ENCODE measurements around the gene ZFAND3.
A peak's percentile ranks its signal among the peaks of the same experiment; 100 is the strongest.

The ZFAND3 gene

DNA sequence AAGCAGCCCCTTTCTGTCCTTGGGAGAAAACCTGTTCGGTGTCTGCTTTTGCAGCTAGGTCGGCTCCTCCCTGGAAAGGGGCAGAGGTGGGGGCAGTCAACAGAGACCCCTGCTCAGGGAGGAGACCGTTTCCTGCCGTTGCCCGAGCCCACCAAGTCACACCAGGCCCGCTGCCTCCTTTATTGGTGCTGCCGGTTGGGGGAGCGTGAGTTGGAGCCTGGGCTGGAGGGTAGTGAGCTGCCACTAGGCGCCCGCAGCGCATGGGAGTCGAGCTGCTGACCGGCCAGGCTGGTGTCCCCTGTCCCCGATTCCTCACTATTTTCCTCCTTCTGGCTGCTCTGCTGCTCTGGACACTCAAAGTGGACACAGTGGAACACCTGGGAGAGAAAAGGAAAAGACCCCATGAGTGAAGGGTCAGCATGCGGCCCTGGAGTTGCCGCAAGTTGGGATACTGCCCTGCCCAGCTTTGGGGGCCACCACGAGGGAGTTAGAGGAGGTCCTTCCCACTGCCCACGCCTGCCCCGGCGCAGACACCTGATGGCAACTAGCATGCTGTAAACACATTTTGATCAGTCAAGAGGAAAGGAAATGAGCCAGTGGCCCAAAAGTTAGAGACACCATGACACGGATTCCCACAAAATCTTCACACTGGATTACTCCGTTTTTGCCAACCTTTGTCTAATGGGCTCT, 355.4 kb downstream of the ZFAND3 start:
- no peak for DNase-seq

DNA sequence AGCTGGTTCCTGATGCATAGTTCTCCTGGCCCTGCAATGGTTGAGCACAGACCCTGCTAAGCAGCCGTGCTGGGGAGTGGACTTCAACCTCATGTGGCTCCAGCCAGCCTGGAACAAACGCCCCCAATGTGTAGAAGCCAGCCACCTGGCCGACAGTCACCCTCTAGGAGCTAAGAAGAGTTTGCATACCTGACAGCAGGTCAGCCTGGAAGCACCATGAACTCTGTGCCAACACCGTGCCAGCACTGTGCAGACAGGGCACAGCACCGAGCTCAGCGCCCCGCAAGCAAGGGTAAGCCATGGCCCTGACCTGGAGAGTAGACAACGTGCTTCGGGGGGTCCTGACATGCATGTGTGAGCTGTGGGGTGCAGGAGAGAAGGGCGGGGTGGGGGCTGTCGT, 356.3 kb downstream of the ZFAND3 start:
- DNase-seq = no peak

DNA sequence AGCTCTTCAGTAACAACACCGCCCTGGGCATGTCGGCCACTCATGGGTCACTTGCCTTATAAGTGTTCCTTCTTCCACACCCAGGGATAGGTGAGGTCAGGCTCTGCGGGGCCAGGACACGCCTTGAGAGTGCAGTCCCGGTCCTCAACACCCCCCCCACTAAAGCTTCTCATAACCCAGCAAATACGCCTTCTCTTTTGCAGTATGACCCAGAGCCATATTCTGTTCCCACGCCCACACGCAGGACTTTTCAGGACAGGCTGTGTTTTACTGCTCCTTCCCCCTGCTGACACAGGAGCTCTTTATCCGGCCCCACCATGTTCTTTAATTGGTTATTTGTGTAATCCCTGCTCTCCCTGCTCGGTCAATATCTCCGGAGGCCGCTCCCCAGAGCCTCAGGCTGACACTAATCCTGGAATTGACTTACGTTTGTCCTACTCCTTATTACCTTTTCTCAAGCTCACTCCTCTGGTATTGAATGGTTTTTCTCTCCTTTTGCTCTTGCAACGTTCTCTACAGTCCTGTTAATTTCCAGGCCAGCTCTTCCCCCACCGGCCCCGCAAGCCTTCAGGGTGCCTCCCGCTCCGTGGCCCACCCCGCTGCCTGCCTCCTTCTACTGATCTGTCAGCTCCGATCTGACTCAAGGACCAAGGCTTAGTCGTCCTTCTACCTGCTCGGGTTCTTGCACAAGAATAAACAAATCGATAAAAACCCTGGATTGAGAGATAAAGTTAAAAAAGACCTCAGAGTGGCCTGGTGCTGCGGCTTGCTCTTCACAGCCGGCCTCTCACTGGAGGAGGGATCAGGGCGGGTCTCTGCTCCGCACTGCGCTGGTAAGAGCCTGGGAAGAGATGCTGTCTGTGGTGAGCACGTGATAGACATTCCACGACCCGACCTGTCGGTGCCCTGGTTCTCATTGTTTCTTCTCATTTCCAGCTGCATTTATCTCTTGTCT, 357.5 kb downstream of the ZFAND3 start:
- DNase-seq = no peak

DNA sequence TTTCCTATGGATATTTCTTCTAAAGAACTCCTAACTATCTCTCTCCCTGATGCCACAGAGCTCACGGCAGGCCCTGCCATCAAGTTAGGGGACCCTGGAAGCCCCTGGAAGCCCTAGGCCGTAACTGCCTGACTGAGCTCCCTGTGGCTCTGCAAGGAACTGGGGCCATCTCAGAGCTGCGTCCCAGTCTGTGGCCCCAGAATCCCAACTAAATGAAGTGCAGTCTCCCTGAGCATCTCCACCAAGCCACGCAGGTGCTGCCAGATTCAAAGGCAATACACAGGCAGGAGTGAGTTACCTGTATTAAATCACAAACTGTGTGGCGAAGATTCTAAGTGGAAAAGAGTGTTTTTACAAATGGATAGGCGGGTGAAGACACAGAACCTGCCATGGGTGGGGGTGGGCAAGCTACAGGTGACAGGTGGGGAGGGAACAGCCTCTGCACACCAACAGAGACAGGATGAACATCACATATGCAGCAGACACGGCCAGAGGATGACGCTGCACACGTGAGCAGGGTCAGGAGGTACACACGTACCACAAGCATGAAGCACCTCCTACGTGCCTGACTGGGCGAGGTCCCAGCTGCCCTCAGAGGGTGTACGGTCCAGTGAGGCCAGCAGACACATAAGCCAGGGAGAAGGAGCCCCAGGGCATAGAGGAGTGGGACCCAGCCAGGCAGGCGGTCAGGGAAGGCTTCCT, 358.5 kb downstream of the ZFAND3 start:
- DNase-seq = no peak

DNA sequence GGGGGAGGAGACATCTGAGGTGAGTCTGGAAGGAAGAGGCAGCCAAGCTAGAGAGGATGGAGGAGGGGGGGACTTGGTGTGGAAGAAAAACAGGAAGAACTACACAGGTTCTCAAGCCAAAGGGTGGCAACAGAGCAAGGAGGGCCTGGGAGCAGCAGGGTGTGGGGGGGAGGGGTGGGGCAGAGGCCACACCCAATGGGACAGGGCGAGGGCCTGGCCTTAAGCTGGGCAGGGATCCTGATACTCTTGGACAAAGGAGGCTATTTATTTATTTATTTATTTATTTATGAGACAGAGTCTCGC, 359.0 kb downstream of the ZFAND3 start:
- peak; percentile 15 for DNase-seq

DNA sequence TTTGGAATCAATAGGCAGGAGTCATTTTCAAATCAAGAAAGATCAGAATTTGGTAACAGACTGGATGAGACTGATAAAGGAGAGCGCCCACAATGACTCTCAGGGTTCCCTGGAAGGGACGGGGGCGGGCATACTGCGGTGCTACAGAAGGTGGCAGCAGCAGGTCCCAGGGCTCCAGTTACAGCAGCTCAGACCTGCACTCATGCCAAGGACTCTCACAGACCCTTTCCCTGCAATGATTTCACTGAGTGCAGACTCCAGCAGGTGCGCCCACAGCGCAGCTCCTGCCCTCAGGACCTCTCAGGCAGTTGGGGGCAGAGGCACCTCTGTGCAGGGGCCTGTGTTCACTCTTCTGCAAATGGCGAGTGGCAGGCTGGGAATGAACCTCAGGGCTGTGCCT, 359.8 kb downstream of the ZFAND3 start:
- peak; percentile 10 for DNase-seq

DNA sequence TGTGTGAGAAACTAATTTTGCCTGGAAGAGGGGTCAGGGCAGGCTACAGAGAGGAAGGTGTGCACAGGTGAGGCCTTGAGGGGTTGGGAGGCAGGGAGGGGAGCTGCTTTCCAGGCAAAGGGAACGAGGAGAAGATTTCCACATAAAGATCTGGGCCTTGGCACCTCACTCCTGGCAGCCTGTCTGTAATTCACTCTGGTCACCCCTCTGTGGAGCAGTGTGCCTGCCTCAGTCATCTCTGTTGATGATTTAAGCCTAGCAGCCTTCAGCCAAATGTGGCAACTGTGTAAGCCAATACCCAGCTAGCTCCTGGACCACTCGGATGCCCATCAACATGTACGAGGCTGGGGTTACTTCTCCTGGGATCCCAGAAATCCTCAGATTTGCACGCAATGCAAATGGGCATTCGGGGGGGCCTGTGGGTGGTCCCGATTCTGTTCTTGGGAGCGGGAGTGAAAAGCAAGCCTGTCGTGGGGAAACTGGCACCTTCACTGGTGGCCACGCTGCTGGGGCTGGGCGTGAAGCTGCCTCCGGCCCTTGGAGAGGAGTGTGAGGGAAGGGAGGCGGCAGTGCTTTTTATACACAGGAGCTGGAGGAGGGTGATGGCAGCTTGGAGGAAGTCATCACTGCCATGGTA, 360.4 kb downstream of the ZFAND3 start:
- DNase-seq = no peak

DNA sequence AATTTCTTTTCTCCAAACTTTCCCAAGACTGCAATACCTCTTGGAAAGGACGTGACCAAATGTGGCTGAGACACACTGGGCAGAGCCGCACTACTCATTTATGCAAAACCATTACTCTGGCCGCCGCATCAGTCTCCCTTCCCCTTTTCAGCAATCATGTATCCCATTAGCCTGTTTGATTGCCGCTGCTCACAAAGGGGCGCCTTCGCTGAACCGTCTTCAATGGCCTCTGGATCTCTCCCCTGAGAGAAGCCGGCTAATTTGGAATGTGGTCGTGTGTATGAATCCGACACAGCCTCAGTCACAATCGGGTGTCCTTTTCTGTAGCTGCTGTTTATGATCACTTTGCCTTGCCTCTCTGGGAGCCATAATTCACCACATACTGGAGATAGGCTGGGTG, 361.1 kb downstream of the ZFAND3 start:
- no peak for DNase-seq

DNA sequence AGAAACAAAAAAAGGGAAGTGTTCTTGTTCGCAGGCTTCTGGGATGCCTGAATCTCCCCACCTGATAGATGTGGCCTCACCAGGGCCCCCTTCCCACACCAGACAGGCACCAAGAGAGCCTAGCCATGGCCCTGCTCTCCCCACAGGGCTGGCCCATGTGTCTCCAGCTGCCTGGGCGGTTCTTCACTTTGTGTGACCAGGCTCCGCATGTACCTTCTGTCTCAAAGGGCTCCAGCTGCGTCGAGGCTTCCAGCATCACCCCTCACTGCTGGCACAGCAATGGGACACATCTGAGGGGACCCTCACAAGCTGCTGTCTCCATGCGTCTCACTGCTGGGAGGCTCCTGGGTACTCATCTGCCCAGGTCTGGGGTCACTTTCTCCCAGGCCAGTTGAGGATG, 362.9 kb downstream of the ZFAND3 start:
- no peak for DNase-seq

DNA sequence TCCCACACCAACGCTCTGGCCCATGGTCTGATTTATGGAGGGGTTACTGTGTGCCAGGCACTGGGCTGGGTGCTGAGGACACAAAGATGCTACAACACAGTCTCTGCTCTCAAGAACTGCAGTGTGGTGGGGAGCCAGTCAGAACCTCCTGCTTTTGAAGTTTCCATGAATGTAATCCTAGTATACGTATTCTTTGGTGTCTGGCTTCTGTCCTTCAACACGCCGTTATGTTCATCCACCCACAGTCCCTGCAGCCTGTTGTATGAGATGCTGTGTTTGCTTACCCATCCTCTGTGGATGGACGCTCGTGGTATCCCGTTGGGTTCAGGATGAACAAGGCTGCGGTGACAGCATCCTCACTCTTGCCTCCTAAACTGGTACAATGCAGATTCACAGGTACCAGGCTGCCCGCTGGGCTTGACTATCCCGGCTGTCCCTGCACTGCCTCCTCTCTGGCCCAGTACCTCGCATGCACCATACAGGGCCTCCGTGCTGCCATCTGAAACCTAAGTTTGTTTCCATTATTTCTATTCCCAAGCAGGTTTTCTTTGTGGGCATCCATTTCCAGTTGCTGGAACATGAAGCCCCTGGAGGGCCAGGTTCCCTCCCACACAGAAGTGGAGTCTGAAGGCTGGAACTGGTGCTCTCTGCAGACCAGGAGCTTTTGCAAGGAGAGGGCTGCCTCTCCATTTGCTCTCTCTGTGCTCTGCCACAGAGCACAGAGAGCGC, 364.5 kb downstream of the ZFAND3 start:
- DNase-seq = no peak

DNA sequence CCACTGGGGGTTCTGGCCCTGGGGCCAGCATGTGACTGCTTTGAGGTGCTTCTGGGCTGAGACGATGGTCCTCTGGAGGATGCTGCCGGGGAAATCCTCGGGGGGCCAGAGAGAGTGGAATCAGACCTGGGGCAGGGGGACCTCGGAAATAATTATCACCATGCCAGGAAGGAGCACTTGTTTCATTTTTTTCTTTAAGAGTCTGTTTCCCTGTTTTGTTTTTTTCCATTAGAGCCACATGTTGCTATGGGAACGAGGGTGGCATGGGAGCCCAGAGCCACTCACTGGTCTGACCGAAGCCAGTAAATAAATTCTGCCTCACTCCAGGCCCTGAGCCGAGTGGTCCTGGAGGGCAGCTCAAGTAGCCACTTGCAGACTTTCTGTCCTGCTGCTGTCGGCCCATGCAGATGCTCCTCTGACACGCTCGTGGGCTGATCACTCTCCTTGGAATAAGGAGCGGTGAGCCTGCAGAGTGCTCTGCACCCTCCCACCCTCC, 365.1 kb downstream of the ZFAND3 start:
- no peak for DNase-seq

DNA sequence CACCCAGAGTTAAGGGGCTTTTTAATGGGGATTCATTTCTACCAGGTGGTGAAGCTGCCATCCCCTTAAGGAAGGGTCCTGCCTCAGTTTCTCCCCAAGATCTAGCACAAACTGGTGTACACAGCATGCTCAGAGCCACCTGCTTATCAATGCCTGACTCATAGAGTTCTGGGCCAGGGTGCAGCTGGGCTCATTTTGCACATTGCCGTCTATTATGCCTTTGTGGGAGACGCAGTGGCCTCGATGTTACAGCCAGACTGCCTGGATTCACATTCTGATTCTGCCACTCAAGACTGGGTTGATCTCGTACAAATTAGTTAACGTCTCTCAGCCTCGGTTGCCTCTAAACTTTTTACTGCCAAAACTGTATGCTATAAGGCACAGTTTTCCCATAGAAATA, 365.7 kb downstream of the ZFAND3 start:
- no peak for DNase-seq

DNA sequence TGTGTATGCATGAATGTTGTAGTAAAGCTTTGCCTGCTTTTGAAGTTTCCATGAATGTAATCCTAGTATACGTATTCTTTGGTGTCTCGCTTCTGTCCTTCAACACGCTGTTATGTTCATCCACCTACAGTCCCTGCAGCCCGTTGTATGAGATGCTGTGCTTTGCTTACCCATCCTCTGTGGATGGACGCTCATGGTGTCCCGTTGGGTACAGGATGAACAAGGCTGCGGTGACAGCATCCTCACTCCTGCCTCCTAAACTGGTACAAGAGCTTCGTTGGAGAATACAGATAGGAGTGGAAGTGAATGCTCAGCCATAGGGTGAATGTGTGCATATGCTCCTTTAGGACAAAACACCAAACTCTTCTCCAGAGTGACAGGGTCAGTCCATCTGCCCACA, 366.2 kb downstream of the ZFAND3 start:
- DNase-seq = no peak

DNA sequence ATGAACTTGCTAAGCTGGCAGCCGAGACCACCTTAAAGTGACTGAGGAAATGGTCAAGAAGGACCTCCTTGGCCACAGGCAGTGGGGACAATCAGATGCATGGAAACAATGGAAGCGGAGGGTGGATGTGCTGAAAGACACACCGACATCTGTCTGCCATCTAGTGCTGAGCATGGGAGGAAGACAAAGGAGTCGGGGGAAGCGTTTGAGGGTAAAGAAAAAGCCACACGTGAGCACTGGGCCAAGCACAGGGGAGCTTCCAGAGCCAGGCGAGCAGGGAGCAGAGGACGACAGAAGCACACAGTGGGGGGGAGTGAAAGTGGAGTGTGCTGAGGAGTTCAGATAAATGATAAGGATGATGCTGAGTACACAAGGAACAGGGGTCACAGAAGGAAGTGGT, 367.8 kb downstream of the ZFAND3 start:
- DNase-seq = no peak

DNA sequence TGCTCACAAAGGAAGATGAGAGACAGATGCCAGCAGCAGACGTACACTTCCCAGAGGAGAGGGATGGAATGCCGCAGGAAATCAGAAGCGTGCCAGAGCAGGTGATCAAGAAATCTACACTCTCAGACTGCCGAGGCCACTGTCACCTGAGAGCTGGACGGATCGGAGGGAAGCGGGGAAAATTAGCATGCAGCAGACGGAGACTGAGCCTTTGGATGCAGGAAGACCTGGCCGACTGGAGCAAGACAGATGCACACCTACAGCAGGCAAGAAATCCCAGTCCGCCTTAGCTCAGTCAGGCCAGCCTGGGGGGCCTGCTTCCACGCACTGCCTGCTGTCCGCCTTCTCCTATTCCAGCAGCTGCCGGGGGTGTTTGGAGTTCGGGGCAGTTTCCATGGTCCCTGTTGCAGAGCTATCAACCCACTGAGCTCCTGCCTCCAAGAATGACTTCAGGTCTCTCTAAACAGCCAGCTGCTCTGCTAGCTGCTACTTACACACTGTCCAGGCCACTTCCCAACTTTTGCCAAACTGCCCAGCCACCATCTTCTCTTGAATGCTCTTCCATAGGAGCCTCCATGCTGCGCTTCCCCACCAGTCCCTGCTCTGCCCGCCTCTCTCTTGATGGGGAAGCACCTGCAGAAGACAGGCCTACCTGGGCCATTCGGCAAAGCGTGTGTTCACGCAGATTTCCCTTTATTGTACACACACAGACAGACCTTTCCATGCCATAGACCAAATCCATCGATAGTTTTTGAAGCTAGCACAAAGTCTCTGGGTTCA, 368.5 kb downstream of the ZFAND3 start:
- DNase-seq = no peak

DNA sequence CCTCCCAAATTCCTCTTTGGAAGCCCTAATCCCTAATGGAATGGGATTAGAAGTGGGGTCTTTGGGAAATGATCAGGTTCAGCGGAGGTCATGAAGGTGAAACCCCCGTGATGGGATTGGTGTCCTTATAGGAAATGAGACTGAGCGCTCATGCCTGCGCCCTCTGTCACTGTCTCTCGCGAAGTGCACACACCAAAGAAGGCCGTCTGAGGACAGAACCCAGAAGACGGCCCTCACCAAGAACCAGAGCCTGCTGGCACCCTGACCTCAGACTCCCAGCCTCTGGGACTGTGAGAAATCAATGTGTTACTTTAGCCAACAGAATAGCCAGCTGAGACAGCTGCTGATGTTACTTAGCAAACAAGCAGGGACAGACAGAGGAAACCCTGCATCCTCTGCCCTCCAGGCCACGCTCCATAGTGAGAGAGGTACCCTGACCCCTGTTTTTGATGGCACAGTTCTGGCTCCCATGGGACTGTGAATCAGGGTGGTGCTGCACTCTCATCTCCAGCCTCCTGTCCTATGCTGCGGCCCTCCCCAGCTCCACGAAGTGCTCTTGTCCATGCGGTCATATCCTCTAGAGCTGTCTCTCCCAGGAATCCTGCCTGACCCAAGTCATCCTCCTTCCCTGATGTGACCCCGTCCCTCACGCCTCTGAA, 369.3 kb downstream of the ZFAND3 start:
- DNase-seq = no peak

DNA sequence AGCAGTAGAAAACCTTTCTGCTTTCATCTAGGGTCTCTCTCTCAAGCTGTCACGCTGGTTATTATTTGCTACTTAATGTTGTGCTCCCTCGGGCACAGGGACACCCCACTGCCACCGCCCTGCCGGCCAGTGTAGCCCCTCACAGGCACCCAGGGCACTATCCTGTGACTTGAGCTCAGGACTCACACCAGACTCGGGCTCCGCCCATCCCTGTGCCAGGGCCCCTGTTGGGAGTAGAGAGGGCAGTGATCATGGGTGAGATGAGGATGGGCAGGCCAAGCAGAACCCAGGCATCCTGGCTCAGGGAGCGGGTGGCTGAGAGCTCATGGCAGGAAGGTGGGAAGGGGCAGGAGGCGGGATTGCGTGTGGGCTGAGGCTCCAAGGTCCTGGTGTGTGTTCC, 371.9 kb downstream of the ZFAND3 start:
- no peak for DNase-seq

DNA sequence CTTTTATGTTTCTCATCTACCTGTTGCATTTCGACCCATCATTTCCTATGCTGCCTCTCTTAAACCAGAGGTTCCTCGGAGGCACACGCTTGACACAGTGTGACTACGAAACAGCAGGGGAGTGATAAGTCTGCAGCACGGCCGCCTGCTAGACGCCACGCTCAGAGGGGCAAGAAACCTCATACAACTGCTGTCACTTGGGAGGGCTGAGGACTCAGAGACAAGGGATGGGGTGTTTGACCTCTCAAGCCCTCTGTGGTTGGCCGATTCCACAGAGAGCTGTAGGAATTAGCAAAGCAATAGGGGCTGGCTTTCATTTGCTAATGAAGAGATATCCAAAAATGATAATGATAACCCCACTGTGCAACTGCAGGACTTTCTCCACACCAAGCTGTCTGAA, 372.5 kb downstream of the ZFAND3 start:
- no peak for DNase-seq

DNA sequence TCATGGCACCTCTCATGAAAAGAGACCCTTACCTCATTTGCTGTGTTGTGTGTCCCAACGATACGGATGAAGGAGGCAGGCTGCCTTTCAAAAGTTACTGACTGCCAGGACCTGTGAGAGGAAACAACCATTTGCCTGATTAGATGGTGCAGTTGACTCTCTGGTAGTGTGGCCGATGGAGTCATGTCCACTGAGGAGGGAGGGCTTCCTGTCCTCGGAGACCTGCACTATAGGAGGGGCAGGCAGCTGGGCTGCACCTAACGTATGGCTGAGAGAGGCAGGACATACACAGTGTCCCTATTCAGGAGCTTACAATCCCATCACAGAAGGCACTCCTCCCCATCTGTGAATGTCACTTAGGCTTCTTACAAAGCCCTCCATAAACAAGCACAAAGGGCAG, 373.0 kb downstream of the ZFAND3 start:
- DNase-seq = no peak

DNA sequence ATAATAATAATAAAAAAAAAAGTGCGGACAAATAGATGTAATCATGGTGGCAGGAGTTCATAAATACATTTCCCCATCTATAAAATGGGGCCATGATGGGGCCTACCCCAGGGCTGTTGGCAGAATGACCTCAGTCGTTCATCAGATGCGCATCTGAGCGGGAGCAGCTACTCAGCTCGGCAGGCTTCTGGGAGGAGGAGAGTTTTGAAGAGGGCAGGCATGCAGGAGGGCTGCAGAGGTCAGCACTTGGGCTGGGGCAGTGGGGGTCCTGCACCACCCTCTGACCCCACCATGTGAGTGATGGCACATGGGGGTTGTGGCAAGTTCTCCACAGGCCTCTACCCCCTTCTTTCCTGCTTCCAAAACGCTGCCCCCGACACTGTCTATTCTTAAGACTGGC, 373.5 kb downstream of the ZFAND3 start:
- no peak for DNase-seq

All from hematopoietic multipotent progenitor cell treated with erythropoietin and hydrocortisone succinate and interleukin-3 and kit ligand, for 6 days (in vitro differentiated cells).